Kidney epithelial cell (primary cell): ENCODE measurements around the gene PLXND1. TPM values are rescaled to one million over a fixed set of nuclear protein-coding genes. Genes with fewer than 3 reads are reported as not detected.

ENCODE experiments used
- DNase-seq: peaks from one replicate; pipeline ENCODE4 v3.0.0-alpha.2; 2010; ENCODE audit warnings: low read depth
- H3K27me3 ChIP-seq: 2 replicates; pipeline ENCODE4 v1.6.0; 2011; ENCODE audit warnings: low read length; ENCODE audit not compliant: control insufficient read depth, insufficient read depth
- H3K36me3 ChIP-seq: 2 replicates; pipeline ENCODE4 v1.5.1; 2011; ENCODE audit warnings: low read length; ENCODE audit not compliant: control insufficient read depth, insufficient read depth
- H3K4me3 ChIP-seq: 2 replicates; pipeline ENCODE4 v1.5.1; 2011; ENCODE audit warnings: low read depth, mild to moderate bottlenecking, control low read depth, low read length
- CTCF ChIP-seq: IDR thresholded peaks from 2 replicates; pipeline ENCODE4 v1.5.1; 2011; ENCODE audit warnings: mild to moderate bottlenecking, moderate library complexity, low read length, control low read depth, inconsistent platforms; ENCODE audit not compliant: insufficient read depth, poor library complexity, severe bottlenecking
- total RNA-seq: library from RNA; depleted of rRNA; stranded (reverse); fragments of >200 nt; gene quantifications from 2 replicates; pipeline ENCODE4 v1.2.3, GENCODE V29; 2015

The PLXND1 gene
- total RNA-seq, 1 donor from 2014 or later: 103 TPM

- no peak for TF ChIP-seq CTCF
- no peak overlapping the region for H3K4me3 ChIP-seq
- no peaks in the 10 kb centered on the region for H3K27me3 ChIP-seq
- DNase-seq: no peak
- H3K36me3 ChIP-seq: no peaks in the 10 kb centered on the region
Measured at GRCh38 chr3:129616713-129617112, 10.2 kb upstream of the PLXND1 start.

GRCh38 chr3:129616291-129616690, 9.8 kb upstream of the PLXND1 start:
- no peak for DNase-seq
- TF ChIP-seq CTCF: no peak
- Histone ChIP-seq H3K36me3 (no peaks in the 10 kb centered on the region), H3K27me3 (no peaks in the 10 kb centered on the region), H3K4me3 (no peak overlapping the region)

- H3K4me3 ChIP-seq: no peak overlapping the region
- H3K27me3 ChIP-seq: no peaks in the 10 kb centered on the region
- no peak for TF ChIP-seq CTCF
- H3K36me3 ChIP-seq: no peaks in the 10 kb centered on the region
- DNase-seq: no peak
Measured at GRCh38 chr3:129615751-129616281, 9.3 kb upstream of the PLXND1 start.

GRCh38 chr3:129614927-129615363, 8.5 kb upstream of the PLXND1 start:
- DNase-seq: no peak
- no peaks in the 10 kb centered on the region for H3K27me3 ChIP-seq
- TF ChIP-seq CTCF: no peak
- H3K36me3 ChIP-seq: no peaks in the 10 kb centered on the region
- H3K4me3 ChIP-seq: no peak overlapping the region

GRCh38 chr3:129614435-129614834, 8.0 kb upstream of the PLXND1 start:
- DNase-seq: no peak
- Histone ChIP-seq H3K27me3 (no peaks in the 10 kb centered on the region), H3K36me3 (no peaks in the 10 kb centered on the region), H3K4me3 (no peak overlapping the region)
- no peak for TF ChIP-seq CTCF

GRCh38 chr3:129613367-129613740, 6.9 kb upstream of the PLXND1 start:
- TF ChIP-seq CTCF: no peak
- DNase-seq: no peak
- H3K27me3 ChIP-seq: no peaks in the 10 kb centered on the region
- no peak overlapping the region for H3K4me3 ChIP-seq
- H3K36me3 ChIP-seq: no peaks in the 10 kb centered on the region
